HL-60 (cell line): ENCODE measurements around the gene CHMP4A.

Experiments
- DNase-seq, 2 experiments: peaks; one replicate each; pipeline ENCODE4 v3.0.0-alpha.2; 2010 to 2020; ENCODE audit warnings: low read depth in 1 of 2, low spot score in 1 of 2
- H3K27ac ChIP-seq: fragments of 250-450 bp; sonication (Bioruptor Pico); replicated peaks from 2 replicates; pipeline ENCODE4 v1.5.1; 2020; ENCODE audit warnings: mild to moderate bottlenecking, moderate library complexity
- H3K27me3 ChIP-seq: fragments of 250-450 bp; sonication (Bioruptor Pico); 2 replicates; pipeline ENCODE4 v1.5.1; 2021; ENCODE audit warnings: mild to moderate bottlenecking, moderate library complexity; ENCODE audit not compliant: insufficient read depth, poor library complexity, severe bottlenecking
- H3K4me3 ChIP-seq: replicated peaks from 2 replicates; pipeline ENCODE4 v1.5.1; 2011; ENCODE audit warnings: mild to moderate bottlenecking, control low read depth, low read length; ENCODE audit not compliant: insufficient read depth
- CTCF ChIP-seq: IDR thresholded peaks from one replicate; pipeline ENCODE4 v1.5.1; 2011; ENCODE audit warnings: low read length, control low read depth, inconsistent platforms; ENCODE audit not compliant: insufficient read depth
- GABPA ChIP-seq: IDR thresholded peaks from 2 replicates; pipeline ENCODE4 v1.6.1; 2012; ENCODE audit warnings: low read depth
- POLR2AphosphoS5 ChIP-seq: IDR thresholded peaks from 2 replicates; pipeline ENCODE4 v1.6.1; 2012; ENCODE audit warnings: low read depth
- REST ChIP-seq: IDR thresholded peaks from 2 replicates; pipeline ENCODE4 v1.6.1; 2012; ENCODE audit warnings: low read depth; ENCODE audit not compliant: insufficient replicate concordance
- SPI1 ChIP-seq: IDR thresholded peaks from 2 replicates; pipeline ENCODE4 v1.6.1; 2012; ENCODE audit warnings: low read depth, mild to moderate bottlenecking, borderline replicate concordance

Gene CHMP4A

GRCh38 chr14:24179961-24180796 lies 33.1 kb downstream of the CHMP4A start:
- Histone ChIP-seq H3K4me3 (no peak overlapping the region), H3K27ac (no peak overlapping the region), H3K27me3 (no peaks in the 10 kb centered on the region)
- no peak for DNase-seq
- TF ChIP-seq SPI1 (no peak), POLR2AphosphoS5 (no peak), REST (no peak), GABPA (no peak), CTCF (no peak)

DNA sequence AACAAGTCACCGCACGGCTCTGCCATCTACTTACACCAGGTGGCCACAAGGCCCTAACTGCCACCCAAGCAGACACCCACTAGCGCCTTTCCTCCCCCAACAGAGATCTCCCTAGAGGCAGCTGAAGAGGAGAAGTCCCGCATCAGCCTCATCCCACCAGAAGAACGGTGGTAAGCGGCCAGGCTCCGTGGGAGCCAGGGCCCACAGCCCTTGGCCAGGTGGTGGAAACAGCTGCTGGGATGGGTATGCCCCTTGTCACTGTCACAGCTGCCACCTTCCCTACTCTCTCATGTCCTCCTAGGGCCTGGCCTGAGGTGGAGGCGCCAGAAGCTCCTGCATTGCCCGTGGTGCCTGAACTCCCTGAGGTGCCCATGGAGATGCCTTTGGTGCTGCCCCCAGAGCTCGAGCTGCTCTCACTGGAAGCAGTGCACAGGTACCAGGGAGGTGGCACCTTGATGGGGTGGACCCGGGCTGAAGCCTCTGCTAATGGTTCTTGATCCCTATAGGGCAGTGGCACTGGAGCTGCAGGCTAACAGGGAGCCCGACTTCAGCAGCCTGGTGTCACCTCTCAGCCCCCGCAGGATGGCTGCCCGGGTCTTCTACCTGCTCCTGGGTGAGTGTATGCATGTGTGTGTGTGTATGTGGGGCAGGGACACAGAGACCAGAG lies 33.9 kb downstream of the CHMP4A start:
- no peak for DNase-seq
- no peak overlapping the region for H3K27ac ChIP-seq
- TF ChIP-seq POLR2AphosphoS5 (no peak), CTCF (no peak), GABPA (no peak), REST (no peak), SPI1 (no peak)
- H3K27me3 ChIP-seq = no peaks in the 10 kb centered on the region
- no peak overlapping the region for H3K4me3 ChIP-seq

DNA sequence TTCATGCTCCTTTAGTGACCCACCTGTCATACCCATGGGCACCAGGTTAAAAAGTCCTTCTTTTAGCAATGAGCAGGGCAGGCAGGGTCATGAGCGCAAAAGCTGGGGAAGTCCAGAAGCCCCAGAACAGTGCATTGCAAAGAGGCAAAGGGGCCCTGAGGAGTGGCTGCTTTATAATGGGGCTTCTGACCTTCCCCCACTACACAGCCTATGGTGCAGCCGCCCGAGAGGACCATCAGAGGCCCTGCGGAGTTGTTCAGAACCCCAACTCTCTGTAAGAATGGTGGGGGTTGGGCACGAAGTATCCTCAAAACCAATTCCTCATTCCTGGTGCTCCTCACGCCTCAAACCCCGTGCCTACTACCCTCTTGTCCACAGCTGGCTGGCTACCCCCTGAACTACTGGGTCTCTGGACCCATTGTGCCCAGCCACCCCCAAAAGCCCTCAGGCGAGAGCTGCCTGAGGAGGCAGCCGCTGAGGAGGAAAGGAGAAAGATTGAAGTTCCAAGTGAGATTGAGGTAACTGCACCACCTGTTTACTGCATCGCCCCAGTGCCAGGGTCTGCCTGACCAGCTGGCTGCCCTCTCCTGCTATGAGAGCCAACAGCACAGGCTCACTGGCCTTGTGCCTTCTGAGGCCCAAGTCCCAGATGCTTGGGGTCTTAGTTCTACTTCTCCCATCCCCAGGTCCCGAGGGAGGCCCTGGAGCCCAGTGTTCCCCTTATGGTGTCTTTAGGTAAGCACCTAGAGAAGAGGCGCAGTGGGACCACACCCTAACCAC lies 34.7 kb downstream of the CHMP4A start:
- DNase-seq = no peak
- TF ChIP-seq CTCF = no peak
- no peak for TF ChIP-seq SPI1
- no peak for TF ChIP-seq REST
- no peak for TF ChIP-seq GABPA
- H3K27ac ChIP-seq = no peak overlapping the region

More for the DNA sequence above, 34.7 kb downstream of the CHMP4A start:
- Histone ChIP-seq H3K27me3 (no peaks in the 10 kb centered on the region), H3K4me3 (no peak overlapping the region)
